HUES6 (cell line): ENCODE data around the gene LRBA.

Experiments
- H3K27ac ChIP-seq: 2 replicates; pipeline ENCODE4 v1.7.0; 2013; ENCODE audit warnings: low read depth, mild to moderate bottlenecking, low read length, inconsistent platforms
- H3K27me3 ChIP-seq: 2 replicates; pipeline ENCODE4 v1.6.1; 2013; ENCODE audit warnings: low read length; ENCODE audit not compliant: control insufficient read depth, insufficient read depth
- H3K36me3 ChIP-seq: 2 replicates; pipeline ENCODE4 v1.6.1; 2013; ENCODE audit warnings: low read length; ENCODE audit not compliant: control insufficient read depth, insufficient read depth
- H3K4me1 ChIP-seq: 2 replicates; pipeline ENCODE4 v1.6.1; 2013; ENCODE audit warnings: low read length; ENCODE audit not compliant: control insufficient read depth, insufficient read depth
- H3K4me3 ChIP-seq: 2 replicates; pipeline ENCODE4 v1.5.1; 2013; ENCODE audit warnings: low read depth, low read length
- H3K9ac ChIP-seq: one replicate; pipeline ENCODE4 v1.6.1; 2013; ENCODE audit warnings: mild to moderate bottlenecking, low read length
- H3K9me3 ChIP-seq: 2 replicates; pipeline ENCODE4 v1.6.1; 2013; ENCODE audit warnings: low read depth, low read length; ENCODE audit not compliant: control insufficient read depth, insufficient read depth

Gene LRBA

DNA sequence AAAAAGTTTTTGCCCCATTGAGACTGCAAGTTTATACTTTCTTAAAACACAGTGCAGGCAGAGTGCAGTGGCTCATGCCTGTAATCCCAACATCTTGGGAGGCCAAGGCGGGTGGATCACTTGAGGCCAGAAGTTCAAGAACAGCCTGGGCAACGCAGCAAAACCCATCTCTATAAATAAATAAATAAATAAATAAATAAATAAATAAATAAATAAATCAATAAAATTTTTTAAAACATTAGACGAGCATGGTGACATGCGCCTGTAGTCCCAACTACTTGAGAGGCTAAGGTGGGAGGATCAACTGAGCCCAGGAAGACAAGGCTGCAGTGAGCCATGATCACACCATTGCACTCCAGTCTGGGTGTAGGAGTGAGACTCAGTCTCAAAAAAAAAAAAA lies 213.3 kb downstream of the LRBA start:
- no peak overlapping the region for H3K4me3 ChIP-seq
- no peak overlapping the region for H3K27ac ChIP-seq
- no peak overlapping the region for H3K9ac ChIP-seq
- H3K9me3 ChIP-seq, result no peaks in the 10 kb centered on the region
- no peaks in the 10 kb centered on the region for H3K27me3 ChIP-seq
- no peaks in the 10 kb centered on the region for H3K4me1 ChIP-seq
- H3K36me3 ChIP-seq, result no peaks in the 10 kb centered on the region

DNA sequence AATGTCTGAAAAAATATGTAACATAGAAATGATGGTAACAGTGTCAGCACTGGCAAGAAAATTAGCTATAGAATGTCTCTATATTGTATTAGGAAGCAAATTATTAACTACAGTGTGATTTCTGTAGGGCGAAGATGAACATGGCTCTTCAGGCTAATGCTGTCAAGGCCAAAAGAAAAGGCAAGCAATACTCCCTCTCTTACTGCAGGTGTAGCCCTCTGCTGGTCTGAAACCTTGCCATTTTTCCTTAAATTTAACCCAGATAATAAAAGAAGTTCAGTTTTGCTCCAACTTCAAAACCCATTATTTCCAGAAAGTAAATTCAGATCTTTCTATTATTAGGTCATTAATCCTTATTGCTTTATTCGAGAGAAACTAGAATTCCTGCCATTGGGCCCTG lies 215.9 kb downstream of the LRBA start:
- no peaks in the 10 kb centered on the region for H3K27me3 ChIP-seq

GRCh38 chr4:150794706-150795105 lies 220.4 kb downstream of the LRBA start:
- Histone ChIP-seq H3K27ac (no peak overlapping the region), H3K27me3 (no peaks in the 10 kb centered on the region), H3K4me1 (peaks cover 12% of the 10 kb centered on the region), H3K9ac (no peak overlapping the region), H3K36me3 (no peaks in the 10 kb centered on the region), H3K9me3 (no peaks in the 10 kb centered on the region), H3K4me3 (no peak overlapping the region)

More for the DNA sequence above, 215.9 kb downstream of the LRBA start:
- Histone ChIP-seq H3K4me1 (no peaks in the 10 kb centered on the region), H3K27ac (no peak overlapping the region), H3K36me3 (no peaks in the 10 kb centered on the region), H3K9ac (no peak overlapping the region), H3K9me3 (no peaks in the 10 kb centered on the region), H3K4me3 (no peak overlapping the region)

DNA sequence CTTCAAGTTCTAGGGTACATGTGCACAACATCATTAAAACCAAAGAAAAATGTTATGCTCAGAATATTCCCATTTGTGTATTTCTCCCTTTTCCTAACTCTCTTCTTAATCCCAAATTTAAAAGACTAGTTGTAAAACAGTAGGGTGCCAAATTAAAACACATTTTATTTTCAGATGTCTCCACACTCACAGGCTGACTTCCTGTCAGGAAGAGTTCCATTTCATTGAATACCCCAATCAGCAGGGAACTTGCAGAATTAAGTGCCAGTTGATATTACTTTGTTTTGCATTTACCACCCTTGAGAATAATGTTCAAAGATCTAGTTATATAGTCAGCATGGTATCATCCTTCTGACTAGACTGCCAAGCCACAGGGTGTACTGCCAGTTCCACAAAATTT lies 225.2 kb downstream of the LRBA start:
- Histone ChIP-seq H3K9me3 (no peaks in the 10 kb centered on the region), H3K9ac (no peak overlapping the region), H3K4me3 (no peak overlapping the region), H3K27me3 (no peaks in the 10 kb centered on the region), H3K27ac (peak overlapping the region; percentile 25; the same call in 1 of the 2 replicates), H3K36me3 (no peaks in the 10 kb centered on the region), H3K4me1 (peaks cover 21% of the 10 kb centered on the region)

GRCh38 chr4:150784939-150785338 lies 230.1 kb downstream of the LRBA start:
- Histone ChIP-seq H3K4me3 (no peak overlapping the region), H3K9me3 (no peaks in the 10 kb centered on the region), H3K27me3 (no peaks in the 10 kb centered on the region), H3K4me1 (peaks cover 21% of the 10 kb centered on the region), H3K9ac (no peak overlapping the region), H3K36me3 (no peaks in the 10 kb centered on the region), H3K27ac (no peak overlapping the region)

GRCh38 chr4:150784305-150784704 lies 230.8 kb downstream of the LRBA start:
- Histone ChIP-seq H3K4me3 (no peak overlapping the region), H3K27me3 (no peaks in the 10 kb centered on the region), H3K9me3 (no peaks in the 10 kb centered on the region), H3K36me3 (no peaks in the 10 kb centered on the region), H3K9ac (no peak overlapping the region), H3K27ac (no peak overlapping the region), H3K4me1 (peaks cover 16% of the 10 kb centered on the region)

- H3K36me3 ChIP-seq, result no peaks in the 10 kb centered on the region
- H3K9me3 ChIP-seq, result no peaks in the 10 kb centered on the region
- peaks cover 16% of the 10 kb centered on the region for H3K4me1 ChIP-seq
- H3K27ac ChIP-seq, result no peak overlapping the region
- no peaks in the 10 kb centered on the region for H3K27me3 ChIP-seq
- no peak overlapping the region for H3K4me3 ChIP-seq
- H3K9ac ChIP-seq, result no peak overlapping the region
Measured at GRCh38 chr4:150782921-150783320, 232.2 kb downstream of the LRBA start.

GRCh38 chr4:150782311-150782710 lies 232.8 kb downstream of the LRBA start:
- Histone ChIP-seq H3K4me1 (peaks cover 16% of the 10 kb centered on the region), H3K4me3 (no peak overlapping the region), H3K27me3 (no peaks in the 10 kb centered on the region), H3K27ac (no peak overlapping the region), H3K9ac (no peak overlapping the region), H3K9me3 (no peaks in the 10 kb centered on the region), H3K36me3 (no peaks in the 10 kb centered on the region)

DNA sequence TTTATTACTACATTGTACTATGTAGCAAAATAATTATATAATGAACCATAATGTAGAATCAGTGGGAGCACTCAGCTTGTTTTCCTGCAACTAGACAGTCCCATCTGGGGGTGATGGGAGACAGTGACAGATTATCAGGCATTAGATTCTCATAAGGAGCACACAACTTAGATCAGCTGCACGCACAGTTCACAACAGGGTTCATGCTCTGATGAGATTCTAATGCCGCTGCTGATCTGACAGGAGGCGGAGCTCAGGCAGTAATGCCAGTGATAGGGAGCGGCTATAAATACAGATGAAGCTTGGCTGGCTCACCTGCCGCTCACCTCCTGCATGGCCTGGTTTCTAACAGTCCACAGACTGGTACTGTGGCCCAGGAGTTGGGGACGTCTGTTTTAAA lies 233.9 kb downstream of the LRBA start:
- Histone ChIP-seq H3K4me1 (peaks cover 16% of the 10 kb centered on the region), H3K4me3 (no peak overlapping the region), H3K9me3 (no peaks in the 10 kb centered on the region), H3K27me3 (no peaks in the 10 kb centered on the region), H3K9ac (no peak overlapping the region), H3K27ac (no peak overlapping the region), H3K36me3 (no peaks in the 10 kb centered on the region)

DNA sequence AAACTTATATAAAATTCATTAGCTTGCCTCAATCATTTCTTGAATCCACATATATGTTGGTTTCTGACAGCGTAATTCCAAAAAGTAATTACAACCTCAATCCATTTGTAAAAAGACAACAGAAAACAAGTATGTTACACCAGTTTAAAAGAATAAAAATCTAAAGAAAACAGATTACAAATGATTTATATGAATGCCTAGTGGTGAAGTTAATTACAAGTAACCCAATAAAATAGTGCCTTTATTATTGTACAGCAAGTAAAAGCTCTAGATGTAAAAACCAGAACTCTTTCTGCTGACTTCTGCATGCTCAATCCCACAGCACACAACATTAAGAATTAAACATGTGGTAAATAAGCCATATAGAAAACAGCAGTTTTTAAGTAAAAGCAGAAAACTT lies 235.4 kb downstream of the LRBA start:
- no peak overlapping the region for H3K4me3 ChIP-seq
- H3K9me3 ChIP-seq, result no peaks in the 10 kb centered on the region
- no peak overlapping the region for H3K9ac ChIP-seq
- H3K27ac ChIP-seq, result no peak overlapping the region
- no peaks in the 10 kb centered on the region for H3K27me3 ChIP-seq
- peaks cover 9% of the 10 kb centered on the region for H3K4me1 ChIP-seq
- no peaks in the 10 kb centered on the region for H3K36me3 ChIP-seq

DNA sequence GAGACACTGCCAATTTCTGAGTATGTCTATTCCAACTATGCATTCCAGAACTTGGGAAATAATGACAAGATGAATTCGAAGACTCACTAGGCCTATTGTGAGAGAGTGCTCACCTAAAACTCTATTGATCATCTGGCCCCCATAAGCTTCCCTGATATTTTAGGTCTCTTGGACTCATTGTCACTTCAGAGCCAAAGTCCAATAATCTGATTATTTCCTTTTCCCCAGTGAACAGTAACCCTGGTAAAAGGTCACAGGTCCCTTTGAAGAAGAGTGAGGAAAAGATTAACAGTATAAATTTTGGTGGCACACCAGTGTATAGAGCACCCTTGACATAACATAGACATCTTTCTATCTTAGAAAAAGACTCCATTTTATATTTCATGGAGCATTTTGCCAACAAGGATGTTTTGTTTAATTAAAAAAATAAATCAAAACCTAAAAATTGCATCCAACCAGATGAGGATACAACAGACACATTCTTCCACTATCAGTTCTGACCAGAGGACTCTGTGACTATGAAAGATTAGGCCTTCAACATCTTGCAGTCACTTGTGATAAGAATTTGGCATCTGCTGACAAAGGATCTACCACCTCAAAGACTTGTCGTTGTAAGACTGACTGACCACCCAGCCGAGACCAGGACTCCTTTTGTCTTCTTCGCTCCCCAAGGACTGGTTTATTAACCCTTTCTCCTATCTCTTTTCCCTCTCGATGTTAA lies 241.2 kb downstream of the LRBA start:
- Histone ChIP-seq H3K27me3 (no peaks in the 10 kb centered on the region), H3K27ac (peak overlapping the region; percentile 18; the same call in 1 of the 2 replicates), H3K4me3 (no peak overlapping the region), H3K36me3 (0 out of 2 replicates have a peak, but pooled peaks cover 3% of the 10 kb centered on the region), H3K9ac (no peak overlapping the region), H3K4me1 (peaks cover 6% of the 10 kb centered on the region; the same call in 1 of the 2 replicates), H3K9me3 (no peaks in the 10 kb centered on the region)
